K562 (cell line): ENCODE measurements around the gene CFAP70. TPM values are rescaled to one million over a fixed set of nuclear protein-coding genes. Genes with fewer than 3 reads are reported as not detected.

Experiments
- CHD7 ChIP-seq: fragments of 200-600 bp; sonication (generic); IDR thresholded peaks from one replicate; pipeline ENCODE4 v1.6.1; 2012; ENCODE audit warnings: mild to moderate bottlenecking, low read depth, low read length, inconsistent platforms
- HMG20B ChIP-seq: fragments of 250-450 bp; sonication (Bioruptor Pico); IDR thresholded peaks from 2 replicates; pipeline ENCODE4 v1.5.0; 2021; ENCODE audit warnings: mild to moderate bottlenecking
- KLF10 ChIP-seq: fragments of 250-450 bp; sonication (Bioruptor Pico); IDR thresholded peaks from 2 replicates; pipeline ENCODE4 v1.6.1; 2021; ENCODE audit warnings: matching md5 sums
- LARP7 ChIP-seq: fragments of 450-650 bp; IDR thresholded peaks from 2 replicates; pipeline ENCODE4 v1.6.1; 2016
- TAF9B ChIP-seq: fragments of 450-650 bp; IDR thresholded peaks from 2 replicates; pipeline ENCODE4 v1.6.1; 2018; ENCODE audit warnings: mild to moderate bottlenecking; ENCODE audit not compliant: partially characterized antibody
- TCF3 ChIP-seq: sonication (generic); formaldehyde crosslinking; IDR thresholded peaks from 2 replicates; pipeline ENCODE4 v1.4.0; 2020; ENCODE audit warnings: mild to moderate bottlenecking, missing genetic modification reagents
- polyA plus RNA-seq, 8 experiments: library from polyadenylated mRNA; depleted of rRNA in 4 of 8; stranded (reverse) in 5 of 8; unstranded in 3 of 8; fragments of >200 nt; fragmentation: Nextera tagmentation in 2 of 8; fragmentation: Illumina TruSeq in 1 of 8; extraction: Ambion mirVana in 2 of 8; extraction: Trizol in 1 of 8; gene quantifications; 2 replicates each; pipeline versions ENCODE4 v1.2.1 to v1.2.3, GENCODE V29; 2011 to 2014; ENCODE audit warnings: inconsistent platforms in 1 of 8, missing spikeins in 1 of 8
- total RNA-seq, 7 experiments: library from RNA; depleted of rRNA in 6 of 7; stranded (reverse); fragments of >200 nt in 6 of 7; fragmentation: Illumina TruSeq in 2 of 7; extraction: Trizol in 2 of 7; gene quantifications; 2 replicates each; pipeline versions ENCODE4 v1.2.1 to v1.2.3, GENCODE V29; 2011 to 2021; ENCODE audit warnings: low replicate concordance in 1 of 7
- TF ChIP-seq, protein P1 (sequence below): fragments of 450-650 bp; IDR thresholded peaks from one replicate; pipeline ENCODE4 v1.6.1; 2018; ENCODE audit warnings: mild to moderate bottlenecking, moderate library complexity; ENCODE audit not compliant: partially characterized antibody
- TF ChIP-seq, protein P2 (sequence below), 2 experiments: fragments of 450-650 bp; IDR thresholded peaks; 2 replicates each; pipeline ENCODE4 v1.6.1; 2016
- TF ChIP-seq, protein P3 (sequence below): IDR thresholded peaks from 2 replicates; pipeline ENCODE4 v1.6.1; 2012; ENCODE audit warnings: low read depth, low read length, improper control_type of control experiment, borderline replicate concordance

The CFAP70 gene
- total and polyA plus RNA-seq, 9 of the 15 experiments (the other 6 are each of a cell fraction or from before 2014, with no cell fraction given): 0.27 to 1.6 (median 0.86) TPM

DNA sequence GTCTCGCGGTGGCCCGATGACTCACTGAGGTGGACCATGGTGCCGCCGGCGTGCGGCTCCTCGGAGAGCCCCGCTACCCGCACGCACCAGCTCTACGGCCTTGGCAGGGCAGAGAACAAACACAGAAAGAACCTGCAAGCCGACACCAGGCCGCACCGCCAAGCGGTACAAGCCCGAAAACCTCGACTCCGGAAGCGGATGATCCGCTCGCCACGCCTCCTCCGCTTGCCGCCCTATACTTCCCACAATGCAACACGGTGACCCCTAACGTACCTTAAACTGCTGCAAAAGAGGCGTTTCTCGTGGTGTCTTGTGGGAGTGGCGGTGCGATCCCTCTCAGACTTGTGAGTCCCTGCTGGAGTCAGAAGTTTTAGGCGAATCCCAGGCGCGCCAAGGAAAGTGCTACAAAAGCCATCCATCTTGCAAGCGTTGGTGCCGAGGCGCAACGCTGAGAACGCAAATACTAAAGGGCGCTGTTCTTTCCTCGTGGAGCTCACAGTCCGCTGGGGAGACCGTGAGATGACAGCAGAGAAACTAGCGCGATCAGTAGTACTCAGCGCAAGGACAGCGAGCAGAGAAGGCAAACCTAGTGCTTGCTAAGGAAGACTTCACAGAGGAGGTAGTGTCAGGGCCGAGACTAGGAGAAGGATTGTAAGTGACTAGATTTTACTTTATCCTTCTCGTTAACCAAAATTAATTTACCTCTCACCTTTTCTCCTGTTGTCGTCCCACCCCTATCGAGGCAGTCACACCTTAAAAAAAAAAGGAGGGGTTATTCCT, 106.0 kb downstream of the CFAP70 start, which contains the start of gene MRPS16 (continued):
- TF ChIP-seq KLF10 (CRISPR knock-in tag) (no peak), TCF3 (CRISPR knock-in tag) (peak; percentile 48), CHD7 (no peak), HMG20B (CRISPR knock-in tag) (no peak; the same call in 1 of the 2 replicates), LARP7 (no peak; the same call in 1 of the 2 replicates), TAF9B (peak; percentile 89)
- TF ChIP-seq, protein P1, sequence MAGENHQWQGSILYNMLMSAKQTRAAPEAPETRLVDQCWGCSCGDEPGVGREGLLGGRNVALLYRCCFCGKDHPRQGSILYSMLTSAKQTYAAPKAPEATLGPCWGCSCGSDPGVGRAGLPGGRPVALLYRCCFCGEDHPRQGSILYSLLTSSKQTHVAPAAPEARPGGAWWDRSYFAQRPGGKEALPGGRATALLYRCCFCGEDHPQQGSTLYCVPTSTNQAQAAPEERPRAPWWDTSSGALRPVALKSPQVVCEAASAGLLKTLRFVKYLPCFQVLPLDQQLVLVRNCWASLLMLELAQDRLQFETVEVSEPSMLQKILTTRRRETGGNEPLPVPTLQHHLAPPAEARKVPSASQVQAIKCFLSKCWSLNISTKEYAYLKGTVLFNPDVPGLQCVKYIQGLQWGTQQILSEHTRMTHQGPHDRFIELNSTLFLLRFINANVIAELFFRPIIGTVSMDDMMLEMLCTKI: no peak
- TF ChIP-seq, protein P2, sequence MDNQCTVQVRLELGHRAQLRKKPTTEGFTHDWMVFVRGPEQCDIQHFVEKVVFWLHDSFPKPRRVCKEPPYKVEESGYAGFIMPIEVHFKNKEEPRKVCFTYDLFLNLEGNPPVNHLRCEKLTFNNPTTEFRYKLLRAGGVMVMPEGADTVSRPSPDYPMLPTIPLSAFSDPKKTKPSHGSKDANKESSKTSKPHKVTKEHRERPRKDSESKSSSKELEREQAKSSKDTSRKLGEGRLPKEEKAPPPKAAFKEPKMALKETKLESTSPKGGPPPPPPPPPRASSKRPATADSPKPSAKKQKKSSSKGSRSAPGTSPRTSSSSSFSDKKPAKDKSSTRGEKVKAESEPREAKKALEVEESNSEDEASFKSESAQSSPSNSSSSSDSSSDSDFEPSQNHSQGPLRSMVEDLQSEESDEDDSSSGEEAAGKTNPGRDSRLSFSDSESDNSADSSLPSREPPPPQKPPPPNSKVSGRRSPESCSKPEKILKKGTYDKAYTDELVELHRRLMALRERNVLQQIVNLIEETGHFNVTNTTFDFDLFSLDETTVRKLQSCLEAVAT (IDR thresholded peaks at IDR 0.05): peak in 1 of 2 experiments; percentile 64; a peak in 2 of 4 replicates
- TF ChIP-seq, protein P3, sequence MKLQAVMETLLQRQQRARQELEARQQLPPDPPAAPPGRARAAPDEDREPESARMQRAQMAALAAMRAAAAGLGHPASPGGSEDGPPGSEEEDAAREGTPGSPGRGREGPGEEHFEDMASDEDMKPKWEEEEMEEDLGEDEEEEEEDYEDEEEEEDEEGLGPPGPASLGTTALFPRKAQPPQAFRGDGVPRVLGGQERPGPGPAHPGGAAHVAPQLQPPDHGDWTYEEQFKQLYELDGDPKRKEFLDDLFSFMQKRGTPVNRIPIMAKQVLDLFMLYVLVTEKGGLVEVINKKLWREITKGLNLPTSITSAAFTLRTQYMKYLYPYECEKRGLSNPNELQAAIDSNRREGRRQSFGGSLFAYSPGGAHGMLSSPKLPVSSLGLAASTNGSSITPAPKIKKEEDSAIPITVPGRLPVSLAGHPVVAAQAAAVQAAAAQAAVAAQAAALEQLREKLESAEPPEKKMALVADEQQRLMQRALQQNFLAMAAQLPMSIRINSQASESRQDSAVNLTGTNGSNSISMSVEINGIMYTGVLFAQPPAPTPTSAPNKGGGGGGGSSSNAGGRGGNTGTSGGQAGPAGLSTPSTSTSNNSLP: no peak
